HCT116 (cell line): Measurements from ENCODE around the gene CD74. TPM values are rescaled to one million over a fixed set of nuclear protein-coding genes. Genes with fewer than 3 reads are reported as not detected.

Experiments used
- ATAC-seq: fragments of 200-7000 bp; cut with Tn5 transposase; 2 replicates; pipeline ENCODE4 v1.9.1; 2020; ENCODE audit warnings: mild to moderate bottlenecking, moderate library complexity
- BruUV-seq: library from RNA; stranded (reverse); fragments of 400-500 nt; replicated peaks from 2 replicates; lab custom pipeline; 2021; lab: Mats Ljungman, UMichigan
- CTCF ChIA-PET: fragments of 300-600 bp; sonication (Branson Sonifier 250); formaldehyde crosslinking; loops from one replicate; lab custom pipeline; 2021; ENCODE audit warnings: antibody characterized with exemption; lab: Charles Lee
- POLR2A ChIA-PET: fragments of 300-600, 350-600 bp; sonication (Branson Sonifier 250); formaldehyde crosslinking; loops from one replicate; lab custom pipeline; 2021; ENCODE audit warnings: antibody characterized with exemption; lab: Charles Lee
- RAD21 ChIA-PET, 2 experiments: fragments of 300-600 bp; sonication (Branson Sonifier 250); formaldehyde crosslinking; loops; one replicate each; lab custom pipeline; 2023; ENCODE audit warnings: low total read pairs in 2 of 2; ENCODE audit not compliant: uncharacterized antibody in 2 of 2, unreplicated experiment in 2 of 2, low non-redundant PET in 1 of 2; lab: Charles Lee
- DNase-seq: peaks from one replicate; pipeline ENCODE4 v3.0.0-alpha.2; 2010; ENCODE audit warnings: low read depth, low spot score
- H2AFZ ChIP-seq: fragments of 200-600 bp; shearing (Covaris generic), sonication (generic); 2 replicates; pipeline ENCODE4 v1.6.1; 2017; ENCODE audit warnings: low read depth, mixed run types, mixed read lengths, antibody characterized with exemption, low read length; ENCODE audit not compliant: poor library complexity, severe bottlenecking
- H3K27ac ChIP-seq: 2 replicates; pipeline ENCODE4 v1.5.1; 2012; ENCODE audit warnings: low read depth, low read length
- H3K27me3 ChIP-seq: fragments of 200-600 bp; sonication (generic); 2 replicates; pipeline ENCODE4 v1.6.1; 2016; ENCODE audit warnings: mixed run types, low read length, mixed read lengths; ENCODE audit not compliant: insufficient read depth
- H3K36me3 ChIP-seq, 2 experiments: fragments of 200-500 bp in 1 of 2; fragments of 200-600 bp in 1 of 2; sonication (Bioruptor generic) in 1 of 2; sonication (generic) in 1 of 2; 2 replicates each; pipeline versions ENCODE4 v1.5.1 to v1.6.1; 2014 to 2016; ENCODE audit warnings: low read length in 2 of 2, inconsistent platforms in 1 of 2, mixed read lengths in 1 of 2, mixed run types in 1 of 2; ENCODE audit not compliant: insufficient read depth in 2 of 2, control insufficient read depth in 1 of 2
- H3K4me1 ChIP-seq, 2 experiments: fragments of 200-600 bp in 1 of 2; sonication (generic) in 1 of 2; 2 replicates each; pipeline versions ENCODE4 v1.5.1 to v1.6.1; 2012 to 2017; ENCODE audit warnings: low read length in 2 of 2, inconsistent platforms in 1 of 2, mild to moderate bottlenecking in 1 of 2, mixed read lengths in 1 of 2, mixed run types in 1 of 2, moderate library complexity in 1 of 2; ENCODE audit not compliant: insufficient read depth in 2 of 2, control insufficient read depth in 1 of 2
- H3K4me2 ChIP-seq: fragments of 200-600 bp; sonication (generic); 2 replicates; pipeline ENCODE4 v1.6.1; 2017; ENCODE audit warnings: mixed run types, low read length, mixed read lengths
- H3K4me3 ChIP-seq, 2 experiments: fragments of 200-600 bp in 1 of 2; sonication (generic) in 1 of 2; replicated peaks in 1 of 2; 2 replicates each; pipeline ENCODE4 v1.5.1; 2011 to 2016; ENCODE audit warnings: low read length in 2 of 2, control low read depth in 1 of 2, low read depth in 1 of 2, mild to moderate bottlenecking in 1 of 2, mixed read lengths in 1 of 2, mixed run types in 1 of 2
- H3K79me2 ChIP-seq: fragments of 200-600 bp; sonication (generic); 2 replicates; pipeline ENCODE4 v1.6.1; 2017; ENCODE audit warnings: mild to moderate bottlenecking, mixed run types, low read length, moderate library complexity, mixed read lengths; ENCODE audit not compliant: insufficient read depth
- H3K9ac ChIP-seq: fragments of 200-600 bp; sonication (generic); 2 replicates; pipeline ENCODE4 v1.6.1; 2016; ENCODE audit warnings: low read length, mixed read lengths
- H3K9me2 ChIP-seq: fragments of 200-600 bp; sonication (generic), shearing (Covaris generic); 2 replicates; pipeline ENCODE4 v1.6.1; 2017; ENCODE audit warnings: mixed run types, mild to moderate bottlenecking, moderate library complexity; ENCODE audit not compliant: insufficient read depth
- H3K9me3 ChIP-seq, 2 experiments: fragments of 200-500 bp in 1 of 2; fragments of 200-600 bp in 1 of 2; sonication (Bioruptor generic) in 1 of 2; sonication (generic) in 1 of 2; 2 replicates each; pipeline ENCODE4 v1.6.1; 2014 to 2017; ENCODE audit warnings: low read length in 2 of 2, mixed read lengths in 2 of 2, inconsistent platforms in 1 of 2, low read depth in 1 of 2, mild to moderate bottlenecking in 1 of 2, mixed run types in 1 of 2, moderate library complexity in 1 of 2; ENCODE audit not compliant: control insufficient read depth in 1 of 2, insufficient read depth in 1 of 2
- H4K20me1 ChIP-seq: fragments of 200-600 bp; sonication (generic), shearing (Covaris generic); 2 replicates; pipeline ENCODE4 v1.6.1; 2017; ENCODE audit warnings: mixed run types, mild to moderate bottlenecking, moderate library complexity; ENCODE audit not compliant: insufficient read depth
- POLR2A ChIP-seq: IDR thresholded peaks from 2 replicates; pipeline ENCODE4 v1.7.0; 2011; ENCODE audit warnings: borderline replicate concordance; ENCODE audit not compliant: insufficient read depth, insufficient read length; ENCODE audit errors: extremely low read depth
- POLR2AphosphoS5 ChIP-seq: IDR thresholded peaks from 2 replicates; pipeline ENCODE4 v1.6.1; 2011; ENCODE audit warnings: mild to moderate bottlenecking, low read depth, low read length, moderate library complexity
- RAD21 ChIP-seq: IDR thresholded peaks from 2 replicates; pipeline ENCODE4 v1.6.1; 2012; ENCODE audit warnings: low read depth, mild to moderate bottlenecking
- TCF7L2 ChIP-seq: IDR thresholded peaks from 2 replicates; pipeline ENCODE4 v1.7.0; 2011; ENCODE audit warnings: borderline replicate concordance, inconsistent platforms; ENCODE audit not compliant: insufficient read depth, insufficient read length; ENCODE audit errors: extremely low read depth
- ZNF274 ChIP-seq: fragments of 200-500 bp; sonication (Bioruptor generic); IDR thresholded peaks from 2 replicates; pipeline ENCODE4 v1.6.1; 2014; ENCODE audit warnings: mild to moderate bottlenecking, low read depth, low read length, inconsistent platforms
- intact Hi-C: fragments of 100-400 bp; cut with micrococcal nuclease; formaldehyde crosslinking; loops from 2 replicates; pipeline ENCODE4 v1.10.0; 2022
- total RNA-seq: library from RNA; stranded (reverse); gene quantifications from one replicate; pipeline ENCODE4 v1.2.1, GENCODE V29; 2021; ENCODE audit not compliant: unreplicated experiment

CD74 gene
- total RNA-seq, 1 experiment from 2014 or later, result 8.9 TPM

DNA sequence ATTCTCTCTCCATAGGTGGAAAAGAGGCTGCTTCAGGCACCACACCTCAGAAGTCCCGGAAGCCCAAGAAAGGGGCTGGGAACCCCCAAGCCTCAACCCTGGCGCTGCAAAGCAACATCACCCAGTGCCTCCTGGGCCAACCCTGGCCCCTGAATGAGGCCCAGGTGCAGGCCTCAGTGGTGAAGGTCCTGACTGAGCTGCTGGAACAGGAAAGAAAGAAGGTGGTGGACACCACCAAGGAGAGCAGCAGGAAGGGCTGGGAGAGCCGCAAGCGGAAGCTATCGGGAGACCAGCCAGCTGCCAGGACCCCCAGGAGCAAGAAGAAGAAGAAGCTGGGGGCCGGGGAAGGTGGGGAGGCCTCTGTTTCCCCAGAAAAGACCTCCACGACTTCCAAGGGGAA lies 16.4 kb downstream of the CD74 start:
- TF ChIP-seq POLR2AphosphoS5 (no peak), ZNF274 (no peak)
- Histone ChIP-seq H3K4me3 (no peak overlapping the region), H3K79me2 (no peaks in the 10 kb centered on the region), H3K9me3 (no peaks in the 10 kb centered on the region), H3K27ac (no peak overlapping the region), H3K9ac (no peak overlapping the region), H3K4me2 (no peak overlapping the region), H3K4me1 (no peaks in the 10 kb centered on the region), H3K9me2 (no peaks in the 10 kb centered on the region), H2AFZ (no peak overlapping the region), H3K36me3 (peaks cover 39 to 62% of the 10 kb centered on the region in 2 experiments; a peak in 3 of 4 replicates), H3K27me3 (no peaks in the 10 kb centered on the region), H4K20me1 (no peaks in the 10 kb centered on the region)
- intact Hi-C loops, result loop anchor here (5.0 kb wide), 1 partner anchor 41 kb away; no protein-coding TSS in a partner anchor
- CTCF ChIA-PET, result no interaction called here
- no TSS peak for BruUV-seq
- no peak for DNase-seq
- POLR2A ChIA-PET, result interaction anchor here (0.6 kb wide), 1 partner anchor 49 kb away, joined by 3 read pairs; no protein-coding TSS in a partner anchor
- RAD21 ChIA-PET, result no interaction called here
- no peak for ATAC-seq

DNA sequence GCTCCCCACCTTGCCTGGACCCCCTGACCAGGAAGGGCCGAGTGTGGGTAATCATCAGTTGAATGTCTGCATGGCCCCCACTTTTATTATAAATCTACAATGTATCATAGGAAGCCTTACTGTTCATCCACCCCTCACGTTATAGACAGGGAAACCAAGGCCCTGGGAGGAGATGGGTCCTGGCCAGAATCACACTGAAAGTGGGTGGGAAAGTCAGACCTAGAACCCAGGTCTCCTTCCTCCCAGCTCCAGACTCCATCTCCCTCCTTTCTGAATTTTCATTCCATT lies 17.1 kb downstream of the CD74 start:
- H3K27ac ChIP-seq, result no peak overlapping the region
- no peak overlapping the region for H3K4me2 ChIP-seq
- H2AFZ ChIP-seq, result no peak overlapping the region
- no peaks in the 10 kb centered on the region for H3K9me3 ChIP-seq
- DNase-seq, result no peak
- H3K9me2 ChIP-seq, result no peaks in the 10 kb centered on the region
- no peak overlapping the region for H3K4me3 ChIP-seq
- no peaks in the 10 kb centered on the region for H3K79me2 ChIP-seq
- no peak for TF ChIP-seq TCF7L2
- TF ChIP-seq POLR2A, result no peak
- no peak for TF ChIP-seq RAD21
- no peaks in the 10 kb centered on the region for H3K27me3 ChIP-seq
- intact Hi-C loops, result loop anchor here (5.0 kb wide), 1 partner anchor 42 kb away; no protein-coding TSS in a partner anchor
- ChIA-PET POLR2A (no interaction called here), RAD21 (no interaction called here), CTCF (no interaction called here)
- no peak for ATAC-seq
- no peaks in the 10 kb centered on the region for H4K20me1 ChIP-seq
- TSS peak; percentile 15 for BruUV-seq
- no peaks in the 10 kb centered on the region for H3K4me1 ChIP-seq
- H3K9ac ChIP-seq, result no peak overlapping the region
- peaks cover 41 to 63% of the 10 kb centered on the region in 2 experiments; a peak in 3 of 4 replicates for H3K36me3 ChIP-seq
